BJ (cell line): ENCODE data around the gene KCNJ13. TPM values are rescaled to one million over a fixed set of nuclear protein-coding genes. Genes with fewer than 3 reads are reported as not detected.

Experiments
- CTCF ChIA-PET: fragments of 350-600 bp; formaldehyde crosslinking; extraction: SDS; loops from one replicate; lab custom pipeline; 2021; ENCODE audit warnings: antibody characterized with exemption, inconsistent platforms; lab: Yijun Ruan, JAX
- POLR2A ChIA-PET: fragments of 300-600 bp; sonication (Branson Sonifier 250); formaldehyde crosslinking; extraction: SDS; loops from one replicate; lab custom pipeline; 2021; ENCODE audit warnings: antibody characterized with exemption; lab: Charles Lee
- DNase-seq: peaks from one replicate; pipeline ENCODE4 v3.0.0-alpha.2; 2011; ENCODE audit warnings: low read depth
- H3K27me3 ChIP-seq: 2 replicates; pipeline ENCODE4 v1.6.0; 2011; ENCODE audit warnings: low read length; ENCODE audit not compliant: control insufficient read depth, insufficient read depth
- H3K36me3 ChIP-seq: 2 replicates; pipeline ENCODE4 v1.5.1; 2011; ENCODE audit warnings: low read length; ENCODE audit not compliant: control insufficient read depth, insufficient read depth
- H3K4me3 ChIP-seq: 2 replicates; pipeline ENCODE4 v1.5.1; 2011; ENCODE audit warnings: low read depth, mild to moderate bottlenecking, control low read depth, low read length
- CTCF ChIP-seq: IDR thresholded peaks from 2 replicates; pipeline ENCODE4 v1.5.1; 2011; ENCODE audit warnings: low read depth, mild to moderate bottlenecking, control low read depth, inconsistent platforms, low read length, moderate library complexity; ENCODE audit not compliant: insufficient read depth
- polyA plus RNA-seq: library from polyadenylated mRNA; depleted of rRNA; stranded (reverse); fragments of >200 nt; gene quantifications from 2 replicates; pipeline ENCODE4 v1.2.3, GENCODE V29; 2011

The KCNJ13 gene
- polyA plus RNA-seq, 1 experiment, result not detected

GRCh38 chr2:232773815-232774214, 2.5 kb downstream of the KCNJ13 start:
- no peak for TF ChIP-seq CTCF
- CTCF ChIA-PET, result interaction anchor here (1.1 to 1.5 kb wide), 2 partner anchors 12 to 15 kb away, joined by 6 read pairs; no protein-coding TSS in a partner anchor
- POLR2A ChIA-PET, result no interaction called here
- Histone ChIP-seq H3K27me3 (no peaks in the 10 kb centered on the region), H3K36me3 (peaks cover 6% of the 10 kb centered on the region), H3K4me3 (no peak overlapping the region)
- no peak for DNase-seq

- H3K36me3 ChIP-seq, result peaks cover 9% of the 10 kb centered on the region
- no peak overlapping the region for H3K4me3 ChIP-seq
- no peaks in the 10 kb centered on the region for H3K27me3 ChIP-seq
- no peak for TF ChIP-seq CTCF
- DNase-seq, result no peak
- CTCF ChIA-PET, result interaction anchor here (1.1 to 2.6 kb wide), 3 partner anchors 11 to 281 kb away, joined by 6 to 8 read pairs (median 6); no protein-coding TSS in a partner anchor
- POLR2A ChIA-PET, result no interaction called here
Observed at GRCh38 chr2:232772531-232772930, 3.8 kb downstream of the KCNJ13 start.

- TF ChIP-seq CTCF, result no peak
- CTCF ChIA-PET, result interaction anchor here (2.6 kb wide), 1 partner anchor 282 kb away, joined by 8 read pairs; no protein-coding TSS in a partner anchor
- peaks cover 9% of the 10 kb centered on the region for H3K36me3 ChIP-seq
- DNase-seq, result no peak
- H3K27me3 ChIP-seq, result no peaks in the 10 kb centered on the region
- POLR2A ChIA-PET, result no interaction called here
- H3K4me3 ChIP-seq, result no peak overlapping the region
Observed at GRCh38 chr2:232771870-232772269, 4.5 kb downstream of the KCNJ13 start.

- no peak for TF ChIP-seq CTCF
- CTCF ChIA-PET, result interaction anchor here (0.6 to 2.6 kb wide), 5 partner anchors 19 to 704 kb away, joined by 3 to 8 read pairs (median 3); no protein-coding TSS in a partner anchor
- H3K27me3 ChIP-seq, result no peaks in the 10 kb centered on the region
- DNase-seq, result no peak
- no peak overlapping the region for H3K4me3 ChIP-seq
- H3K36me3 ChIP-seq, result peaks cover 9% of the 10 kb centered on the region
- POLR2A ChIA-PET, result no interaction called here
Observed at GRCh38 chr2:232770207-232770606, 6.2 kb downstream of the KCNJ13 start.

GRCh38 chr2:232767866-232768265, 8.5 kb downstream of the KCNJ13 start:
- no peaks in the 10 kb centered on the region for H3K27me3 ChIP-seq
- TF ChIP-seq CTCF, result no peak
- CTCF ChIA-PET, result no interaction called here
- POLR2A ChIA-PET, result no interaction called here
- no peak for DNase-seq
- peaks cover 12% of the 10 kb centered on the region for H3K36me3 ChIP-seq
- H3K4me3 ChIP-seq, result no peak overlapping the region
